Dendritic cell treated with granulocyte-macrophage colony-stimulating factor and Interleukin-4, amounts not matched to agents 40 ng/mL and 50 ng/mL, for 4 days (primary cell): ENCODE measurements around the gene SRP68.
"Not testable (repeated sequence)": the region's sequence is repeated elsewhere in the genome, so short reads cannot be mapped to it uniquely, and the experiment has no call there.

Experiments
- H3K27ac Mint-ChIP-seq: one replicate; pipeline ENCODE4 v1.8.0; 2022; ENCODE audit warnings: mild to moderate bottlenecking, mixed read lengths
- H3K27me3 Mint-ChIP-seq: one replicate; pipeline ENCODE4 v1.8.0; 2022; ENCODE audit warnings: mild to moderate bottlenecking, mixed read lengths
- H3K36me3 Mint-ChIP-seq: one replicate; pipeline ENCODE4 v1.8.0; 2022; ENCODE audit warnings: low read depth, mixed read lengths
- H3K4me1 Mint-ChIP-seq: one replicate; pipeline ENCODE4 v1.8.0; 2022; ENCODE audit warnings: low read depth, mixed read lengths
- H3K4me3 Mint-ChIP-seq: one replicate; pipeline ENCODE4 v1.8.0; 2022; ENCODE audit warnings: mild to moderate bottlenecking, moderate library complexity, mixed read lengths
- H3K9me3 Mint-ChIP-seq: one replicate; pipeline ENCODE4 v1.8.0; 2022; ENCODE audit warnings: mixed read lengths
- intact Hi-C: fragments of 100-400 bp; cut with micrococcal nuclease; formaldehyde crosslinking; loops from one replicate; pipeline ENCODE4 v1.15.0; 2022

SRP68 gene

DNA sequence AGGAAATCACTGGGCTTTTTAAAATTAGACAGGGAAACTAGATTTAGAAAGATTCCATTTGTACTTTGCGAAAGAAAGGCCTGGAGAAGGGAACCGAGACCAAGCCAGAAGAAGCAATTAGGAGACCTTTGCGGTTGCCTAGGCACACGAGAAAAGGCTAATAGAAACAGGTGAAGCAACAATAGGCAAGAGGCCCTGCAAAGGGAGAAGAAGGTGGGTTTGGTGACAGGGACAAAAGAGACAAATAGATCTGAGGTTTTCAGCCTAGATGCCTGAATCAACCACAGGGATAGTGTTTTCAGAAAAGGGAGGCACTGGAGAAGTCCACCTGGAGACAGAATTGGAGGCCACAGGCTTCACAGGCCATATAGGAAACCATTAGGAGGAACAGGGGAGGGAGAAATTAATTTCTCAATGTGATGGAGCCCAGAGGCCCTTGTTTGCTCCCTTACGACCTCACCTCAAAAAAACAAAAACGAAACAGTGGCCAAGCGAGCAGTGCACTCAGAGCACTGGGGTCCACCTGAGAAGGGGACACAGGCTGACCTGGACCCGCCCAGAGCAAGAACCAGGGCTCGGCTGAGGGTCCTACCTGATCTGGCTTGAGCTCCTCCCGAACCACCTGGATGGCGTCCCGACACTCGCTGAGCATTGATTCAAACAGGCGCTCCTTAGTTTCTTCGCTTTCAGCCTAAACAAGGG, 22.3 kb downstream of the SRP68 start:
- Mint-ChIP-seq H3K27me3 (no peaks in the 10 kb centered on the region), H3K36me3 (peaks cover 95% of the 10 kb centered on the region), H3K4me1 (peaks cover 49% of the 10 kb centered on the region), H3K9me3 (no peaks in the 10 kb centered on the region), H3K27ac (no peak overlapping the region), H3K4me3 (no peak overlapping the region)
- intact Hi-C loops = no loop called here

DNA sequence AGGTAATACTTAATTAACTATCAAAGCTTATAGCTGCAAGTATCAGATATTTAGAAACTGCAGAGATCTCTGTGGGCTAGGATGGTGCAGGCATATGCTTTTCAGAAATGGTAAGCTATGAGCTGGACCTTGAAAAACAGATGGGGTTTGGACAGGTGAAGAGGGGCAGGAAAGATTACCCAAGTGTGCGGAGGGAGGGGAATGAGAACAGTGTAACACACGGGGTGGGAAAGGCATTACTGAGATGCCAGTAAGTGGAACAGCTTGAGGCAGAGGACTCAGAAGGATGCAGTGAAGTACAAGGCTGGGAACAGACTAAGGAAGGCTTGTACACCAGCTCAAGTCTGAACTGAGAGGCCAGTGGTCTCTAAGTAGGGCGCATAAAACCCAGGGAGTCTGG, 23.1 kb downstream of the SRP68 start:
- peaks cover 95% of the 10 kb centered on the region for H3K36me3 Mint-ChIP-seq
- peak overlapping the region; percentile 10 for H3K27ac Mint-ChIP-seq
- H3K9me3 Mint-ChIP-seq = no peaks in the 10 kb centered on the region
- intact Hi-C loops = no loop called here
- H3K27me3 Mint-ChIP-seq = no peaks in the 10 kb centered on the region
- no peak overlapping the region for H3K4me3 Mint-ChIP-seq
- peaks cover 49% of the 10 kb centered on the region for H3K4me1 Mint-ChIP-seq

DNA sequence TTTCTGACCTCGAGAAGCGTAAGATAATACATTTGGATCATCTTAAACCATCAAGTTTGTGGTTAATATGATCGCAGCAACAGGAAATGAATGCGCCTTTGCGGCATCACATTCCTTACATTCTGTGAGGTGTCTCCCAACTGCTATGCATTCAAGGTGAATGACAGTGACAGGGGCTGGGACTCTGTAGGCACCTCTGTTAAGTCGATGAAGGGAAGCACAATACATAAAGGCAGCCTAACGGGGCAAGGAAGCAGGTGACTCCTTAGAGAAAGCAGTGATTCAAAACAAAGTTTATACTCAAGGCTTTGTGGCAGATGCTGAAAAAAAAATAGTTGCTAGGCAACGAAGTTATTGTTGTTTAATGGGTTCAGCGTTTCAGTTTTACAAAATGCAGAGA, 23.6 kb downstream of the SRP68 start:
- Mint-ChIP-seq H3K36me3 (peaks cover 95% of the 10 kb centered on the region), H3K27ac (peak overlapping the region; percentile 58)
- intact Hi-C loops = no loop called here

DNA sequence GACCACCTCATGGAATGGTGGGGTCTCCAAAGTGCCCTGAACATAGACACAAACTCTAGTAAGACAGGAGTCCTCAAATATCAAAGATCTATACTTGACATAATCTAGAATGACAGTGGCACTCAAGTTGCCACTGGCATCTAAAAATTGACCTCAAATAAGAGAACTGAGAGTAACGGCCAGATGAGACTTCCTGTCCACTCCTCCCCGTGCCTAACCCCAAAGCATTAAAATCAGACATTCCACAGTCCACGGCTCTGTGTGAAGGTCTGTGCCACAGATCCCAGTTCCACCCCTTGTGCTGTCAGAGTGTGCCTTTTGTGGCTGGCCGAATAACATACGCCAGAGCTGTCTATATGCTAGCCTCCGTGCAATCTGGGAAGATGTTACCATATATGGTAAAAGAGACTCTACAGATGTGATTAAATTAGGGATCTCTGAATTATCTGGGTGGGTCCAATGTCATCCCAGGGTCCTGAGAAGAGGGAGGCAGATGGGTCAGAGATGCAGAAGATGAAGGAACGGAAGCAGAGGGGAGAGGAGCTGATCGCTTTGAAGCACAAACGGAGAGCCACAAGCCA, 24.2 kb downstream of the SRP68 start:
- Mint-ChIP-seq H3K9me3 (no peaks in the 10 kb centered on the region), H3K27me3 (no peaks in the 10 kb centered on the region), H3K36me3 (peaks cover 95% of the 10 kb centered on the region), H3K27ac (peak overlapping the region; percentile 58), H3K4me1 (peaks cover 39% of the 10 kb centered on the region), H3K4me3 (no peak overlapping the region)
- intact Hi-C loops = no loop called here

More for the DNA sequence above, 23.6 kb downstream of the SRP68 start:
- Mint-ChIP-seq H3K4me3 (no peak overlapping the region), H3K9me3 (no peaks in the 10 kb centered on the region), H3K4me1 (peaks cover 44% of the 10 kb centered on the region), H3K27me3 (no peaks in the 10 kb centered on the region)

DNA sequence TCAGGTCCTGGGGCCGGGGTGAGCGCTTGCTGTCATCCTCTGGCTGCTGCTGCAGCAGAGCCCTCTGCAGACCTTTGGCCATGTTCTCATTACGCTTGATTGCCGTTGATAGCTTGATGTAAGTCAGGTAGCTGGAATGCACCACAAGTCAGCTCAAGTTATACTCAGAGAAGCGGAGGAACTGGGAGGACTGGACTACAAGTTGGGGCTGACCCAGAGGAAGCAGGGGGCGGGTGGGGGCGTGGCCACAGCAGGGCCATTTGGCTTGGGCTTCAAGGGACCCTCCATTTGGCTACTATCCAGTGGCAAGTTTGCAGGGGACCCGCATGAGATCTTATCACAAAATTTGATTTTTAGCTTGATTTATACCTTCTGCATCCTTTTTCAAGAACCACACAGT, 26.3 kb downstream of the SRP68 start:
- Mint-ChIP-seq H3K27me3 (no peaks in the 10 kb centered on the region), H3K36me3 (peaks cover 99% of the 10 kb centered on the region), H3K4me3 (no peak overlapping the region), H3K27ac (no peak overlapping the region), H3K4me1 (peaks cover 39% of the 10 kb centered on the region), H3K9me3 (no peaks in the 10 kb centered on the region)
- intact Hi-C loops = no loop called here

DNA sequence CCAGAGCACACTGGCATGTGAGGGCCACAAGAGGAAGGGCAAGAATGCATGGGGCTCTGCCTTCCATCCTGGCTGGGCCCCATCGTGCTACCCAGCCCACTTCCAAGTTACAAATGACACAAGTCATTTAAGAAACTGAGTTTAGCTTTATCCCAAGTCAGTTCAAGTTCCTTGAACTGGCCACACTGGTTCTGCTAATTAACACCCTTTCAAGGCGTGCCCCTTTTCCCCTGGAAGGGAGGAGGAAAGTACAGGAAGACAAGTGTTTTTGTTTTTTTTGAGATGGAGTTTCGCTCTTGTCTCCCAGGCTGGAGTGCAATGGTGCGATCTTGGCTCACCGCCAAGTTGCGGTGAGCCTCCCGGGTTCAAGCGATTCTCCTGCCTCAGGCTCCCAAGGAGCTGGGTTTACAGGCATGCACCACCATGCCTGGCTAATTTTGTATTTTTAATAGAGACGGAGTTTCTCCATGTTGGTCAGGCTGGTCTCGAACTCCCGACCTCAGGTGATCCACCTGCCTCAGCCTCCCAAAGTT, 27.8 kb downstream of the SRP68 start:
- H3K27me3 Mint-ChIP-seq, H3K27ac Mint-ChIP-seq, H3K4me3 Mint-ChIP-seq, intact Hi-C loops, H3K9me3 Mint-ChIP-seq: not testable (repeated sequence)
- H3K4me1 Mint-ChIP-seq = peaks cover 26% of the 10 kb centered on the region
- H3K36me3 Mint-ChIP-seq = peaks cover 99% of the 10 kb centered on the region

DNA sequence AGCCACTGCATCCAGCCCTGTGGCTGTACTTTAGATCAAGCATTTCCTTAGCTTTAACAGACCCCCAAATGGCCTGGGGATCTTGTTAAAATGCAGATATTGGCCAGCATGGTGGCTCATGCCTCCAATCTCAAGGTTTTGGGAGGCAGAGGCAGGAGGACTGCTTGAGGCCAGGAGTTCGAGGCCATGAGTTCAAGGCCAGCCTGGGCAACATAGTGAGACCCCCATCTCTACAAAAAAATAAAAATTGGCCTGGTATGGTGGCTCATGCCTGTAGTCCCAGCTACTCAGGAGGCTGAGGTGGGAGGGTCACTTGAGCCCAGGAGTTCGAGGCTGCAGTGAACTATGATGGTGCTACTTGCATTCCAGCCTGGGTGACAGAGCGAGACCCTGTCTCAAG, 29.4 kb downstream of the SRP68 start:
- H3K4me1 Mint-ChIP-seq, H3K4me3 Mint-ChIP-seq, H3K27ac Mint-ChIP-seq, H3K9me3 Mint-ChIP-seq, H3K27me3 Mint-ChIP-seq, intact Hi-C loops: not testable (repeated sequence)
- H3K36me3 Mint-ChIP-seq = peaks cover 99% of the 10 kb centered on the region

DNA sequence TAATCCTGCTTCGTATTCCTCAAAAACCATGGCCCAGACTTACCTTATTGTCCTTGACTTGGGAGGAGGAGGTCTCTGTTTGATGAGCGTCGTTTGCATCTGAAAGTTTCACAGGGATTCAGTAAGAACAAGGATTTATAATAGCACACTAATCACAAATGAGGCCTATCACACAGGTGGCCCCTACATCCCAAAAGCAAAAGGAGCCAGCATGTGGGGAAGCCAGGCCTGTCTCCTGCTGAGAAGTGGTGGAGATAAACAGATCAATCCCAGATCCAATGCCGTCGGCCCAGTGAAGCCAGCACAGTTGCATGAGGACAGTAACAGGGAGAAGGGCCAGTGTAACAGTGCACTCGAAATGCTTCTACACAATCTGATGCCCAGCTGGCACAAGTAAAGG, 31.9 kb downstream of the SRP68 start:
- Mint-ChIP-seq H3K9me3 (no peaks in the 10 kb centered on the region), H3K4me3 (no peak overlapping the region), H3K4me1 (no peaks in the 10 kb centered on the region), H3K27ac (no peak overlapping the region), H3K36me3 (peaks cover 84% of the 10 kb centered on the region), H3K27me3 (no peaks in the 10 kb centered on the region)
- intact Hi-C loops = no loop called here

DNA sequence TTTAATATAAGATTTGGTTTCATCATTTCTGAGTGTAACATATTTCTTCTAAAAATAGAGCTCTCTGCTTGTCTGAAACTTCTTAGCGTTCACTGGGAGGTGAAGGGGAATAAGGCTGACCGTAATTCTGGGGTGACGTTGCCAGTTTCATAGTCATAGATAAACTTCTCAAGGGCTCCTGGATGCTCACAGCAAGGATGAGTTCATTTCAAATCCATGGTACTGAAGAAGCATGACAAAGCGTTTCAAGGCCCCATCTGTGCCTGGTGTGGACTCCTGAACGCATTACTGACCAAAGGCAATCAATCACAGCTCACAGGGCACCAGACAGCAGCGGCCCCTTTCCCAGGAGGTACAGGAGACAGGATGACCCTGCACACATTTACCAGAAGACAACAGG, 33.2 kb downstream of the SRP68 start:
- Mint-ChIP-seq H3K27ac (no peak overlapping the region), H3K36me3 (peaks cover 71% of the 10 kb centered on the region), H3K27me3 (no peaks in the 10 kb centered on the region), H3K4me1 (no peaks in the 10 kb centered on the region), H3K9me3 (no peaks in the 10 kb centered on the region), H3K4me3 (no peak overlapping the region)
- intact Hi-C loops = no loop called here

DNA sequence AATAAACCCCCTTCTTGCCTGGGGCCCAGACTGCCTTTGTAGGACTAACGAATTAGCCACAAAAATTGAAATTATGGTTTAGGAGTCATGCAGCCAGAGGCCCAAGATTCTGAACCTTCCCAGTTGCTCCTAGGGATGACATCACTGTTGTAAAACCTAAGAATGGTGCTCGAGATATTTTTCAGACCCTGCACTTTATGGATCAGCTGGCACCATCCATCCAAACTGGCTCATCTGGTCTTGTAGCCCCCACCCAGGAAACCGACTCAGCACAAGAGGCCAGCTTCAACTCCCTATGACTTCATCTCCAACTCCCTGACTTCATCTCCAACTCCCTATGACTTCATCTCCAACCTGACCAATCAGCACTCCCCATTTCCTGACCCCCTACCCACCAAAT, 34.3 kb downstream of the SRP68 start:
- Mint-ChIP-seq H3K27me3 (no peaks in the 10 kb centered on the region), H3K9me3 (no peaks in the 10 kb centered on the region), H3K4me1 (no peaks in the 10 kb centered on the region), H3K27ac (no peak overlapping the region), H3K4me3 (no peak overlapping the region), H3K36me3 (peaks cover 61% of the 10 kb centered on the region)
- intact Hi-C loops = no loop called here

DNA sequence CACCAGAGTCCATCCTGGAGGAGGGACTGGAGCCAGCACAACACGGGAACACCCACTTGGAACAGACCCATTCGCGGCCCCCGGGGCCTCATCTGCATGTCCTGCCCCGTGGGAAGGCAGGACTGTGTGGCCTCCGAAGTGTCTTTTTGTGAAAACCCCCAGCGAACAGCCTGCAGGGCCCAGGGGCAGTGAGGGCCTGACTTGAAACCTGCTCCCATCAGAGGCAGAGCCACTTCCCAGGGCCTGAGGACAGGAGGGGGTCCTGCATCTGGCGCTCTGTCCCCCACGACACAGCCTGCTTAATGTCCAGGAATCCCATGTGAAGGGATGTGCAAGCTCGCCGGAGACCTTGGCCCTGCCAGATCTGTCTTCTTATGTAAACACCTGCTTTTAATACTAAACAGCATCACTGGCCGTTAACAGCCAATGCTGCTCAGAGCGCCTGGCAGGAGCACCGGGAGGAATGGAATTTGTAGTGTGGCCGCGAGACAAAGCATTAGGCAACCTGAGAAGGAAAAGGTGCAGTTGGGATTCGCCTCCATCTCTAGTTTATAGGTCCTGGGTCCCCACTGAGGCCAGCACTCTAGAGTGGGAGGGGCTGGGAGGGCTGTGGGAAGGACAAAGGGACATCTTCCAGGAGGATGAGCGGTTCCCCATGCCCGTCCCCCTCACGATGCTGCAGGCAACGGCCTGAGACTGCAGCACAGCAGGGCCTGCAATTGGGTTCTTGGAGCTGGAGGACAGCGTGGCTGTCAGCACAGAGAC, 35.6 kb downstream of the SRP68 start:
- H3K4me3 Mint-ChIP-seq = no peak overlapping the region
- H3K4me1 Mint-ChIP-seq = no peaks in the 10 kb centered on the region
- no peaks in the 10 kb centered on the region for H3K27me3 Mint-ChIP-seq
- intact Hi-C loops = no loop called here
- peaks cover 47% of the 10 kb centered on the region for H3K36me3 Mint-ChIP-seq
- H3K9me3 Mint-ChIP-seq = no peaks in the 10 kb centered on the region
- no peak overlapping the region for H3K27ac Mint-ChIP-seq

DNA sequence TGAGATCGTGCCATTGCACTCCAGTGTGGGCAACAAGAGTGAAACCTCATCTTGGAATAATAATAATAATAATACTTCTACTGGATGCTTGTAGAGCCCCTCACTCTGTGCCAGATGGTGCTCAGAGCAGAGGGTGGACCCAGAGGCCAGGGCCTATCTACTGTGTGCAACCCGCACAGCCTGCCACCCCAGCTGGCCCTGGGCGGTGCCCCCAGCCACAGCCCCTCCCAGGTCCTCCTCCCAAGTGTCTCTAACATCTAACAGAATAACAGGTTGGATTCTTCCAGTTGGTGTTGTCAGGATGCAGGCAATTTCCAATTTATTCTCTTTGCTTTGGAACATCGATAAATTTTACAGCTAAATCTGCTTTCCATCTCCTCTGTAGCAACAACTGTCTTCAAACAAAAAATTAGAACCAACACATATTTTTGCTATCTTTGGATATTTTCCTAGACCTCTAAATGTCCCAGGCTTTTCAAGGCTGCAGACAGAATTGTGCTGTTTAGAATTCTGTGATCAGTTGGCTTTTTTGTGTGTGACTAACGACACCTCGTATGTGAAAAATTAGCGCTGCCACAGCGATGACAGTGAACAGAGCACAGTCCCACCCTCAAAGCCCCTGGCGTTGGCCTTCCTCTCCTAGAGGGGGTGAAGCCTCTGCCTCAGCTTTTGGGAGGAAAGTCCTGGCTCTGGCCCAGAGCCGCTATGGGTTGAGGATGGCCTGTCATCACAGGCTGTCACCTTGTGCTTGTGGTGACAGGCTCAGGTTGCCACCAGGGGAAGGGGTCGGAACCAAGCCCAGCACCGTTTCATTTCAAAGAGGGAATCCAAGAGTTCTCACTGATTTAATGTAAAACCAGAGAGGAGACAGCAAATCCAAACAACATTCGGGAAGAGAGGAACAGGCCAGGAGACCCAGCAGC, 37.6 kb downstream of the SRP68 start:
- no peak overlapping the region for H3K27ac Mint-ChIP-seq
- peaks cover 3% of the 10 kb centered on the region for H3K4me1 Mint-ChIP-seq
- peaks cover 4% of the 10 kb centered on the region for H3K27me3 Mint-ChIP-seq
- peaks cover 27% of the 10 kb centered on the region for H3K36me3 Mint-ChIP-seq
- no peaks in the 10 kb centered on the region for H3K9me3 Mint-ChIP-seq
- H3K4me3 Mint-ChIP-seq = no peak overlapping the region
- intact Hi-C loops = no loop called here

DNA sequence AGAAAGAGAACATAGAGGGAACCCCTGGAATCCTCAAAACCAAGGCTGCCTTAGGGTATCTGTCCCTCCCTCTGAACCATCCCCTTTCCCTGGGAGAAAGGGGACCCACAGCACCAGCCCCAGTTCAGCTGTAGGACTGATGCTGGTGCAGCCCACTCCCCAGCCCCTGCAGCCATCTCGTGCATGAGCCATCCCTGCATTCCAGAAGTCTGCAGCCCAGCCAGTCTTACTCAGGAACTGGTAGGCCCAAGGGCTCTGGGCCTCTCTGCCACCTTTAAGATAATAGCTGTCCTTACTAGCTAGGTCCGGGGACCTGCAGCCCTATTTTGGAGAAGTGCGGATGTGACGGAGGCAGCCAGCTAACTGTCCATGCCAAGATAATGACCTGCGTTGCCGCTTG, 39.2 kb downstream of the SRP68 start:
- intact Hi-C loops = no loop called here
- H3K4me3 Mint-ChIP-seq = no peak overlapping the region
- peaks cover 15% of the 10 kb centered on the region for H3K27me3 Mint-ChIP-seq
- peaks cover 12% of the 10 kb centered on the region for H3K36me3 Mint-ChIP-seq
- no peaks in the 10 kb centered on the region for H3K9me3 Mint-ChIP-seq
- H3K27ac Mint-ChIP-seq = no peak overlapping the region
- H3K4me1 Mint-ChIP-seq = peaks cover 9% of the 10 kb centered on the region

DNA sequence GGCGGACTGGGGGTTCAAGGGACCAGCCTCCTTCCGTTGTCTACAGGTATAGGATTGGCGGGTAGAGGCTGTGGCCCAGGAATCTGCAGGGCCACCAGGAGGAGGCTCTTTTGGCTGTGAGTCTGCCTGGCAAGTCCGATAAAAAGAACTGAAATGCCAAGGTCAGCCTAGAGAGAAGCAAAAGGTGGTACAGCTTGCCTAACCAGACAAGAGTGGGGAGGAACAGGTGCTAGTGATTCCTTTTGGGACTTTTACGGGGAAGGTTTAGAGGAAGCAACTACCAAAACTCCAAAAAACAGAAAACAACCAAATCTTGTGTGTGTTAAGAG, 39.6 kb downstream of the SRP68 start:
- intact Hi-C loops = no loop called here
- Mint-ChIP-seq H3K9me3 (no peaks in the 10 kb centered on the region), H3K4me3 (no peak overlapping the region), H3K27me3 (peaks cover 15% of the 10 kb centered on the region), H3K27ac (no peak overlapping the region), H3K36me3 (peaks cover 9% of the 10 kb centered on the region), H3K4me1 (peaks cover 9% of the 10 kb centered on the region)
